Activated CD8-positive, alpha-beta T cell treated with anti-CD3 and anti-CD28 coated beads for 36 hours (primary cell): ENCODE measurements around the gene HNF4A. TPM values are rescaled to one million over a fixed set of nuclear protein-coding genes. Genes with fewer than 3 reads are reported as not detected.

Experiments
- ATAC-seq: fragments of 200-7000 bp; cut with Tn5 transposase; one replicate; pipeline ENCODE4 v1.10.0; 2021; ENCODE audit warnings: mild to moderate bottlenecking, moderate library complexity
- CTCF ChIA-PET: fragments of 350-600 bp; sonication (Branson Sonifier 250); formaldehyde crosslinking; loops from one replicate; lab custom pipeline; 2021; ENCODE audit warnings: antibody characterized with exemption; lab: Charles Lee
- POLR2A ChIA-PET: fragments of 350-600 bp; sonication (Branson Sonifier 250); formaldehyde crosslinking; loops from one replicate; lab custom pipeline; 2021; ENCODE audit warnings: antibody characterized with exemption; lab: Charles Lee
- DNase-seq: peaks from one replicate; pipeline ENCODE4 v3.0.0-alpha.2; 2020
- H3K27ac Mint-ChIP-seq: one replicate; pipeline ENCODE4 v1.8.0; 2021; ENCODE audit warnings: mild to moderate bottlenecking, mixed read lengths
- H3K27me3 Mint-ChIP-seq: one replicate; pipeline ENCODE4 v1.8.0; 2021; ENCODE audit warnings: mixed read lengths
- H3K36me3 Mint-ChIP-seq: one replicate; pipeline ENCODE4 v1.8.0; 2021; ENCODE audit warnings: low read depth, mixed read lengths
- H3K4me1 Mint-ChIP-seq: one replicate; pipeline ENCODE4 v1.8.0; 2021; ENCODE audit warnings: low read depth, mixed read lengths
- H3K4me3 Mint-ChIP-seq: one replicate; pipeline ENCODE4 v1.8.0; 2021; ENCODE audit warnings: mild to moderate bottlenecking, moderate library complexity, mixed read lengths
- H3K9me3 Mint-ChIP-seq: one replicate; pipeline ENCODE4 v1.8.0; 2021; ENCODE audit warnings: mixed read lengths
- intact Hi-C: fragments of 100-400 bp; cut with micrococcal nuclease; formaldehyde crosslinking; loops from one replicate; pipeline ENCODE4 v1.10.0; 2022
- total RNA-seq, 2 experiments: library from RNA; stranded (reverse); gene quantifications; one replicate each; pipeline ENCODE4 v1.2.3, GENCODE V29; 2021
- TF ChIP-seq, protein P1 (sequence below): fragments of 200-600 bp; IDR thresholded peaks from one replicate; pipeline ENCODE4 v1.8.0; 2022; ENCODE audit warnings: antibody characterized with exemption, mild to moderate bottlenecking

HNF4A gene
- total RNA-seq, 2 experiments from 2014 or later = not detected

DNA sequence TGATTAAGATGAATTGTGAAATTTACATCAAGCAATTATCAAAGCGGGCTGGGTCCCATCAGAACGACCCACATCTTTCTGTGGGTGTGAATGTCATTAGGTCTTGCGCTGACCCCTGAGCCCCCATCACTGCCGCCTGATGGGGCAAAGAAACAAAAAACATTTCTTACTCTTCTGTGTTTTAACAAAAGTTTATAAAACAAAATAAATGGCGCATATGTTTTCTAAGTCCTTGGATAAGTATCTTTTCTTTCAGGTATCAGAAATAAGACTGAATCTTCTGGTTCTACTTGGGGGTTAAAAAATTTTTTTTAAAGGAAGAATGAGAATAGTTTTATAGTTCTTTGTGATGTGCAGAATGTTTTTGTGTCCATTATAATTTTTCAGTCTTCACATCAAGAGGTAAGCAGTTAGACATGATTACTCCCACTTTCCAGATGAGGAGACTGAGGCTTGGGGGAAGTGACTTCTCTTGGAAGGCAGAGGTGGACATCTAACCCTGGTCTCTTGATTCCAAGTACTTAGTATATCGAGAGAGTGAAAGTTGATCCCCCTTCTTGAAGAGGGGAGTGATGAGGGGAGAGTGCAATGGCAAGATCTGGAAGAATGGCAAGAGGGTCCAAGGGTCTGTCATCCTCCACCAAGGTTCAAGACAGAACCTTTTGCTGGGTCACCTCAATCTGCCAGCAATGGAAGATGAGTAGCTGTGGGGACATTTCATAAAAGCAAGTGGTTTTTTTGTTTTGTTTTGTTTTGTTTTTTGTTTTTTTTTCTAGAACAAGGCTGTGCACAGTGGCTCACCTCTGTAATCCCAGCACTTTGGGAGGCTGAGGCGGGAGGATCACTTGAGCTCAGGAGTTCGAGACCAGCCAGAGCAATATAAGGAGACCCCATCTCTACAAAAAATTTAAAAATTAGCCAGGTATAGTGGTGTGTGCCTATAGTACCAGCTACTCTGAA lies 77.4 kb downstream of the HNF4A start:
- Mint-ChIP-seq H3K9me3 (no peaks in the 10 kb centered on the region), H3K4me1 (no peaks in the 10 kb centered on the region), H3K4me3 (no peak overlapping the region), H3K36me3 (no peaks in the 10 kb centered on the region), H3K27ac (no peak overlapping the region), H3K27me3 (peaks cover 6% of the 10 kb centered on the region)
- DNase-seq (no peak), ATAC-seq (no peak)
- TF ChIP-seq, protein P1, sequence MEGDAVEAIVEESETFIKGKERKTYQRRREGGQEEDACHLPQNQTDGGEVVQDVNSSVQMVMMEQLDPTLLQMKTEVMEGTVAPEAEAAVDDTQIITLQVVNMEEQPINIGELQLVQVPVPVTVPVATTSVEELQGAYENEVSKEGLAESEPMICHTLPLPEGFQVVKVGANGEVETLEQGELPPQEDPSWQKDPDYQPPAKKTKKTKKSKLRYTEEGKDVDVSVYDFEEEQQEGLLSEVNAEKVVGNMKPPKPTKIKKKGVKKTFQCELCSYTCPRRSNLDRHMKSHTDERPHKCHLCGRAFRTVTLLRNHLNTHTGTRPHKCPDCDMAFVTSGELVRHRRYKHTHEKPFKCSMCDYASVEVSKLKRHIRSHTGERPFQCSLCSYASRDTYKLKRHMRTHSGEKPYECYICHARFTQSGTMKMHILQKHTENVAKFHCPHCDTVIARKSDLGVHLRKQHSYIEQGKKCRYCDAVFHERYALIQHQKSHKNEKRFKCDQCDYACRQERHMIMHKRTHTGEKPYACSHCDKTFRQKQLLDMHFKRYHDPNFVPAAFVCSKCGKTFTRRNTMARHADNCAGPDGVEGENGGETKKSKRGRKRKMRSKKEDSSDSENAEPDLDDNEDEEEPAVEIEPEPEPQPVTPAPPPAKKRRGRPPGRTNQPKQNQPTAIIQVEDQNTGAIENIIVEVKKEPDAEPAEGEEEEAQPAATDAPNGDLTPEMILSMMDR = no peak
- CTCF ChIA-PET = no interaction called here
- intact Hi-C loops = no loop called here
- POLR2A ChIA-PET = no interaction called here

DNA sequence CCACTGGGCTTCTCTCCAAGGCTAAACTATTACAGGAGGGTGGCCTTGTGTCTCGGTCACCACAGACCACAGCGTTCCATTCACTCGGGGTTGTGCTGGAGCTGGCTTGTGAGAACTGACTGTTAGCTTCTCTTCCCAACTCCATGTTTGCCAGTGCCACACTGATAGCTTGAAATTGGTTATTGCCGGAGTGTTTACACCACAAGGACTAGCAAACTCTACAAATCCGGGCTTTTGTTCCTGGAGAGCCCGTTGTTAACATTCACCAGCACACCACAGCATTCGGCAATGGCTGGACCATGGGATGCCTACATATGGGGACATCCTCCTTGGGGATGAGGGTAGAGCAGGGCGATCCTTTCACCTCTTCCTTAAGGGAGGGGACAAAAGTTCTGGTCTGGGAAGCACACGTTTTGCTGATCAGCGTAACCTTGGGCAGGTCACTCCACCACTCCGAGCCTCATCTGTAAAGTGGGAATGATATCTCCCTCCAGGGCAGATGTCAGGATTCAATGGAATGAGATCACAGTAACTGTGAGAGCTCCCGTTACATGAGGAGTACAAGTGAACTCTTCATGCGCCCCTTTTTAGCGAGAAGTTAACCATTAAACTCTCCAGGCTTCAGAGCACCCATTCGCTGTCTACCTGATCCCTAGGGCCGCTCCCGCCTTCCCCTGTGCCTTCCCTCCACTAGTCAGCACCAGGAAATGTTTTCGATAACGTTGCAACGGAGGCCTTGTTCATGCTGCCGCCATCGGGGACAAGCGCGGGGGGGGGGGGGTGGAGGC lies 78.4 kb downstream of the HNF4A start:
- Mint-ChIP-seq H3K9me3 (no peaks in the 10 kb centered on the region), H3K27me3 (peaks cover 6% of the 10 kb centered on the region), H3K4me1 (no peaks in the 10 kb centered on the region), H3K4me3 (no peak overlapping the region), H3K27ac (no peak overlapping the region), H3K36me3 (no peaks in the 10 kb centered on the region)
- POLR2A ChIA-PET = no interaction called here
- TF ChIP-seq, protein P1 = no peak
- CTCF ChIA-PET = interaction anchor here (1.4 kb wide), 1 partner anchor 15 kb away, joined by 5 read pairs; no protein-coding TSS in a partner anchor
- no peak for DNase-seq
- intact Hi-C loops = no loop called here
- no peak for ATAC-seq

DNA sequence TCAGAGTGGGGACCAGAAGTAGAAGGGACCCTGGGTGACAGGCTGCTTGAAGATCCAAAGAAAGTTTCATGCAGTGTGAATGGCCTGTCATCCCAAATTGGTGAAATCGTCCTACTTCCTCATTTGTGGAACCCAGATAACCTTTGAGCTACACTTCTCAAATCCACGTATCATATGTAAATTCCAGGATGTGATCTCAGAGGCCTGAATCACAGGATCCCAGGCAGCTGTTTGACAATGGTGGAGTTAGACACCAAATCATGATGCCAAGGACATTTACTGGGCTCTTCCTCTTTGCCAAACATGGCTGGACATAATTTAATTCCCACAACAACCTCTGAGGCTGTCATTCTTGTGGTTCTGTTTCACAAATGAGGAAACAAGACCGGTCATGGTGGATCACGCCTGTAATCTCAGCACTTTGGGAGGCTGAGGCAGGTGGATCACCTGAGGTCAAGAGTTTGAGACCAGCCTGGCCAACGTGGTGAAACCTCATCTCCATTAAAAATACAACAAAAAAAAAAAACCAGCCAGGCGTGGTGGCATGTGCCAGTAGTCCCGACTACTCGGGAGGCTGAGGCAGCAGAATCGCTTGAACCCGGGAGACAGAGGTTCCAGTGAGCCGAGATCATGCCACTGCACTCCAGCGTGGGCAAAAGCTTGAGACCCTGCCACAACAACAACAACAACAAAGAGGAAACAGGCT lies 80.3 kb downstream of the HNF4A start:
- H3K9me3 Mint-ChIP-seq = no peaks in the 10 kb centered on the region
- H3K4me1 Mint-ChIP-seq = no peaks in the 10 kb centered on the region
- H3K36me3 Mint-ChIP-seq = no peaks in the 10 kb centered on the region
- POLR2A ChIA-PET = no interaction called here
- CTCF ChIA-PET = no interaction called here
- no peak for DNase-seq
- ATAC-seq = no peak
- TF ChIP-seq, protein P1 = no peak
- no peak overlapping the region for H3K27ac Mint-ChIP-seq
- no peak overlapping the region for H3K4me3 Mint-ChIP-seq
- peaks cover 7% of the 10 kb centered on the region for H3K27me3 Mint-ChIP-seq
- intact Hi-C loops = no loop called here

DNA sequence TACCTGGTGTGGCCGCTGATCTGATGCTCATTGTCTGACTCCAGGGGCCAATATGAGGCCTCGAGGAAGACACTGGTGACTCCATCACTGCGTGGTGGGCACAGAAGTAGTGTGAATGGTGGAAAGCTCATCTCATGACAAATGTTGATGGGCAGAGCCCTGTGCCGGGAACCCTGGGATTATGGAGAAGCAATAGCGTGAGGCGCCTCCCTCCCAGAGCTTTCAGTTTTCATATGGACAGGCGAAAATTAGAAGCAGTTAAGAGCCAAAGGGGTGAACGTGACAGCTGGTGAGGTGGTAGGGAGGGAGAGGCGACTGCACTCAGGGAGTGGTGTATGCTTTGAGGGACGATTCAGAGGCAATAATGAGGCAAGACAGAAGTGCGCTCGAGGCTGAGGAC lies 80.9 kb downstream of the HNF4A start:
- H3K4me3 Mint-ChIP-seq = no peak overlapping the region
- intact Hi-C loops = no loop called here
- H3K4me1 Mint-ChIP-seq = no peaks in the 10 kb centered on the region
- POLR2A ChIA-PET = no interaction called here
- H3K27ac Mint-ChIP-seq = no peak overlapping the region
- CTCF ChIA-PET = no interaction called here
- DNase-seq (no peak), ATAC-seq (no peak)
- TF ChIP-seq, protein P1 = no peak
- peaks cover 5% of the 10 kb centered on the region for H3K27me3 Mint-ChIP-seq
- H3K9me3 Mint-ChIP-seq = no peaks in the 10 kb centered on the region
- H3K36me3 Mint-ChIP-seq = no peaks in the 10 kb centered on the region
